ENCODE data around the gene PFKFB3.

PFKFB3 gene

DNA sequence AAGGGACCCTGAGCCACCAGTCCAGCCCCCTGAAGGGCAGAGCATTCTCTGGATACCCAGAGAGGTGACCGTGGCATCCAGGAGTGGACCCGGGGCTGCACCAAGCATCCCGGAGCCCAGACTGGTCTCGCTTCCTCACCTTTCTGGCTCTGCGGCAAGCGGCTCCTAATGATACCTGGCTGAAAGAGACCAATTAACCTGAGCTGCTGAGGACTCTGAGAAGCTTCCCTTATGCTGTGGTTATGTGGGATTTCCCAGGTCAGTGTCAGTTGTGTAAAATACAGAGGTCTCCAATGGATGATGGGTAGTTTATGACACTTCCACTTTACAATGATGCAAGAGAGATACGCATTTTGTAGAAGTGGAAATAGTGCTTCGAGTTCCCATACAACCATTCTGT lies 51.5 kb downstream of the PFKFB3 start:
- Histone ChIP-seq H3K27ac (ENCODE audit: poor library complexity, severe bottlenecking) (no peak overlapping the region), H3K9me3 (ENCODE audit: severe bottlenecking) (no peaks in the 10 kb centered on the region), H3K27me3 (ENCODE audit: insufficient read depth, poor library complexity, severe bottlenecking) (no peaks in the 10 kb centered on the region), H3K4me3 (ENCODE audit: severe bottlenecking) (no peak overlapping the region), H3K36me3 (ENCODE audit: low read depth) (no peaks in the 10 kb centered on the region), H3K4me1 (ENCODE audit: insufficient read depth, poor library complexity, severe bottlenecking) (no peaks in the 10 kb centered on the region)
- no peak for TF ChIP-seq CTCF (IDR thresholded peaks at IDR 0.05; ENCODE audit: poor library complexity, severe bottlenecking)
- ATAC-seq (ENCODE audit: low read depth) (no peak), DNase-seq (ENCODE audit: low spot score) (no peak)

- ATAC-seq (ENCODE audit: low read depth) (no peak), DNase-seq (ENCODE audit: low spot score) (no peak)
- no peaks in the 10 kb centered on the region for H3K4me1 ChIP-seq (ENCODE audit: insufficient read depth, poor library complexity, severe bottlenecking)
- TF ChIP-seq CTCF (IDR thresholded peaks at IDR 0.05; ENCODE audit: poor library complexity, severe bottlenecking): no peak
- no peak overlapping the region for H3K27ac ChIP-seq (ENCODE audit: poor library complexity, severe bottlenecking)
- H3K4me3 ChIP-seq (ENCODE audit: severe bottlenecking): no peak overlapping the region
- no peaks in the 10 kb centered on the region for H3K27me3 ChIP-seq (ENCODE audit: insufficient read depth, poor library complexity, severe bottlenecking)
- H3K9me3 ChIP-seq (ENCODE audit: severe bottlenecking): no peaks in the 10 kb centered on the region
- no peaks in the 10 kb centered on the region for H3K36me3 ChIP-seq (ENCODE audit: low read depth)
Measured at GRCh38 chr10:6255548-6256061, 52.9 kb downstream of the PFKFB3 start.

- no peaks in the 10 kb centered on the region for H3K36me3 ChIP-seq (ENCODE audit: low read depth)
- H3K9me3 ChIP-seq (ENCODE audit: severe bottlenecking): no peaks in the 10 kb centered on the region
- no peak for DNase-seq (ENCODE audit: low spot score)
- H3K27ac ChIP-seq (ENCODE audit: poor library complexity, severe bottlenecking): no peak overlapping the region
- no peak for TF ChIP-seq CTCF (IDR thresholded peaks at IDR 0.05; ENCODE audit: poor library complexity, severe bottlenecking)
- H3K27me3 ChIP-seq (ENCODE audit: insufficient read depth, poor library complexity, severe bottlenecking): no peaks in the 10 kb centered on the region
- ATAC-seq (ENCODE audit: low read depth): no peak
- H3K4me3 ChIP-seq (ENCODE audit: severe bottlenecking): no peak overlapping the region
- H3K4me1 ChIP-seq (ENCODE audit: insufficient read depth, poor library complexity, severe bottlenecking): no peaks in the 10 kb centered on the region
Measured at GRCh38 chr10:6256439-6256838, 53.7 kb downstream of the PFKFB3 start.

DNA sequence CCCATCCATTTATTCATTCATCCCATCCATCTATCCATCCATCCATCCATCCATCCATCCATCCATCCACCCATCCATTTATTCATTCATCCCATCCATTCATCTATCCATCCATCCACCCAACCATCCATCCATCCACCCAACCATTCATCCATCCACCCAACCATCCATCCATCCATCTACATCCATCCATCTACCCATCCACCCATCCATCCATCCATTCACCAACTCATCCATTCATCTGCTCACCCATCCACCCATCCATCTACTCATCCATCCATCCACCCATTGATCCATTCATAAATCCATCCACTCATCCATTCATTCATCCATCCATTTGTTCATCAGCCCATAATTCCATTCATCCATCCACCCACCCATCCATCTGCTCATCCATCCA lies 56.4 kb downstream of the PFKFB3 start:
- no peaks in the 10 kb centered on the region for H3K27me3 ChIP-seq (ENCODE audit: insufficient read depth, poor library complexity, severe bottlenecking)
- no peaks in the 10 kb centered on the region for H3K36me3 ChIP-seq (ENCODE audit: low read depth)
- ATAC-seq (ENCODE audit: low read depth): no peak
- no peak overlapping the region for H3K27ac ChIP-seq (ENCODE audit: poor library complexity, severe bottlenecking)
- H3K4me3 ChIP-seq (ENCODE audit: severe bottlenecking): no peak overlapping the region
- H3K4me1 ChIP-seq (ENCODE audit: insufficient read depth, poor library complexity, severe bottlenecking): no peaks in the 10 kb centered on the region
- TF ChIP-seq CTCF (IDR thresholded peaks at IDR 0.05; ENCODE audit: poor library complexity, severe bottlenecking): no peak
- DNase-seq (ENCODE audit: low spot score): no peak
- no peaks in the 10 kb centered on the region for H3K9me3 ChIP-seq (ENCODE audit: severe bottlenecking)

GRCh38 chr10:6260843-6261242 lies 58.1 kb downstream of the PFKFB3 start:
- H3K27me3 ChIP-seq (ENCODE audit: insufficient read depth, poor library complexity, severe bottlenecking): no peaks in the 10 kb centered on the region
- no peak for DNase-seq (ENCODE audit: low spot score)
- no peak for TF ChIP-seq CTCF (IDR thresholded peaks at IDR 0.05; ENCODE audit: poor library complexity, severe bottlenecking)
- H3K27ac ChIP-seq (ENCODE audit: poor library complexity, severe bottlenecking): no peak overlapping the region
- no peak for ATAC-seq (ENCODE audit: low read depth)
- H3K4me3 ChIP-seq (ENCODE audit: severe bottlenecking): no peak overlapping the region
- no peaks in the 10 kb centered on the region for H3K36me3 ChIP-seq (ENCODE audit: low read depth)
- no peaks in the 10 kb centered on the region for H3K9me3 ChIP-seq (ENCODE audit: severe bottlenecking)
- no peaks in the 10 kb centered on the region for H3K4me1 ChIP-seq (ENCODE audit: insufficient read depth, poor library complexity, severe bottlenecking)
